HG02870 (cell line): ENCODE results near the gene OR8G1.
"Not testable (repeated sequence)": the region's sequence is repeated elsewhere in the genome, so short reads cannot be mapped to it uniquely, and the experiment has no call there.

Experiments used
- ATAC-seq: cut with Tn5 transposase; IDR thresholded peaks from one replicate; pipeline ENCODE4 v1.9.1; 2021; ENCODE audit warnings: mild to moderate bottlenecking, moderate library complexity; ENCODE audit not compliant: unreplicated experiment

The OR8G1 gene, protein sequence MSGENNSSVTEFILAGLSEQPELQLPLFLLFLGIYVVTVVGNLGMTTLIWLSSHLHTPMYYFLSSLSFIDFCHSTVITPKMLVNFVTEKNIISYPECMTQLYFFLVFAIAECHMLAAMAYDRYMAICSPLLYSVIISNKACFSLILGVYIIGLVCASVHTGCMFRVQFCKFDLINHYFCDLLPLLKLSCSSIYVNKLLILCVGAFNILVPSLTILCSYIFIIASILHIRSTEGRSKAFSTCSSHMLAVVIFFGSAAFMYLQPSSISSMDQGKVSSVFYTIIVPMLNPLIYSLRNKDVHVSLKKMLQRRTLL

GRCh38 chr11:124240621-124241397, at the start of gene OR8G1:
TSS of gene OR8G1 (plus strand) at chr11:124241095. CDS start at chr11:124249676, 8,581 bp downstream.
- no peak for ATAC-seq

- ATAC-seq = peak; percentile 57
These were observed 47.5 kb upstream of the OR8G1 start for GRCh38 chr11:124193221-124194010.

DNA sequence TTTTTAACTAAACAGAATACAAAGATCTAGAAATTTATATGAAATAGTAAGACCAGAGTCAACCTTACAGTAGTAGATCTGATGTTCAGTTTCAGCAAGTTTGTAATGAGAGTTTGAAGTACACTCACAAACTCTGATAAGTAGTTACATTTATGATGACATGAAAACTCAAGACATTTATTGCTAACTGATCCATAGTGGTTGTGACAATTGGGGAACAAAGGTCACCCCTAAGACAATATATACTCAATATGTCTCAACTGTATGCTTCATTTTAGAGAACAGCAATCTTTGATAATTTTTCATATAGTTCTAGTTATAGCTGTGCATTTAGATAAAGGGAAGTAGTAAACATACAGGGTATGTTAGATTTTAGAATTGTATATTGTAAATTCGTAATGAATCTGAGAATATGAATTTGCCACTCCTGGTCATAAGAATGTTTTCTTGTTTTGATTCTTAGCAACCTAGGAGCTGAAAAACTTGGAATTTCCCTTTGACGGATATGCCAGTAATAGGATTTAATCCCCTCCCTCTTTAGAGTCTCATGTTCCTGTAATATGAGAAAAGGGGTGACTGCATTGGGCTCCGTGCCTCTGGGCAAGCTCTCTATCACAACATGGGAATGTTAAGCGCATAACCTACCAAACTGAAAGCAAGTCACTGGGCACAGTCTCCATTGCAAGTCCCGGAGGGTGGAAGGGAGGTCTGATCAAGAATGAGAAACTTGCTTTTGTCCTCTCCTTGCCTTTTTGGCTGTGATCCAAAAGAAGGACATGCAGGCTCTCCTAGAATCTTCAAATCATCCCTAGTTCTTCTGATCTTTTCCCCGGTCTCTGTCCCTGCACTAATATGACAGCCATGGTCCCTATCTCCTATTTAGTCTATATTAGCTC, 46.4 kb upstream of the OR8G1 start:
- ATAC-seq = no peak

DNA sequence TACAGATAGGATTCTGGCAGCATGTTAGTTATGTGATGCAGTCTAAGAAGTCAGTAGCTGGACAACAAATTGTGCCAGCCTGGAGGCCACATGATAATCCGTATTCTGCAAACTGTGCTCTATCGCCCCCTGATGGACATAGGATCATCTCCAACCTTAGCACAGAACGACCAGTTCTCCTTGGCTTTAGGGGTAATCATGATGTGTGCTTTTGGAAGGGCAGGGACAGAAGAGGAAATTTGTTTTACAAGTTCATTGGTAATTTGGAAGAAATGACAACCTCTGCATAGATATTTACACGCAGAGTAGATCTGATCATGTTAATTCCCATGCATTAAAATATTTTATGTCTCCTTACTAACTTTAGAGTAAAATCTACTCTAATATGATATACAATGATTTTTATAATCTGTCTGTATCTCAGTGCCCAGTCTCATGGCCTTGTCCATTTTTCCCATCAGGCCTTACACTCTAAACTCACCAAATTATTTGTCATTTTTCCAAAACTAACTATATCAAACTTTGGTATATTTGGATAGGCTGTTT, 45.6 kb upstream of the OR8G1 start:
- peak; percentile 76 for ATAC-seq

GRCh38 chr11:124197999-124198398, 42.9 kb upstream of the OR8G1 start:
- no peak for ATAC-seq

- no peak for ATAC-seq
These were observed 42.0 kb upstream of the OR8G1 start for GRCh38 chr11:124198897-124199296.

GRCh38 chr11:124199702-124200101, 41.2 kb upstream of the OR8G1 start:
- ATAC-seq = no peak

GRCh38 chr11:124200671-124201070, 40.2 kb upstream of the OR8G1 start:
- ATAC-seq = no peak

- no peak for ATAC-seq
These were observed 37.9 kb upstream of the OR8G1 start for GRCh38 chr11:124202951-124203350.

DNA sequence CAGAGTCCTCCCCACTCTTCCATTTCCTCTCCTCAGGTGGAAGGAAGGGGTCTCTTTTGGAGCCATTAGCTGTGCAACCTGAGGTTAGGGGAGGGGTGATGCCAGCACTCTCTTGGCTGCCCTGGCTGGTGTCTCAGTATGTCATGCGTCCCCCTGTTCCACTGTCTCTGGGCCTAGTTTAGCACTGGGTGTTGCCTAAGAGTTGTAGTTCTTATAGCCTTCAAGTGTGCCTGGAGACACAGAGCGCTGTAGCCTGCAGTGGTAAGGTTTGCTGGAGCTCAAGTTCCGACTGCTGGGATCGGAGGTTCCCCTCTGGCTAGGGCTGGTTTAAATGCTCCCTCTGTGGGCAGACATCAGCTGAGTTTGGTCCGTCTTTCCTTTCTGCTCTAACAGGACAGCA, 36.9 kb upstream of the OR8G1 start:
- ATAC-seq = no peak

DNA sequence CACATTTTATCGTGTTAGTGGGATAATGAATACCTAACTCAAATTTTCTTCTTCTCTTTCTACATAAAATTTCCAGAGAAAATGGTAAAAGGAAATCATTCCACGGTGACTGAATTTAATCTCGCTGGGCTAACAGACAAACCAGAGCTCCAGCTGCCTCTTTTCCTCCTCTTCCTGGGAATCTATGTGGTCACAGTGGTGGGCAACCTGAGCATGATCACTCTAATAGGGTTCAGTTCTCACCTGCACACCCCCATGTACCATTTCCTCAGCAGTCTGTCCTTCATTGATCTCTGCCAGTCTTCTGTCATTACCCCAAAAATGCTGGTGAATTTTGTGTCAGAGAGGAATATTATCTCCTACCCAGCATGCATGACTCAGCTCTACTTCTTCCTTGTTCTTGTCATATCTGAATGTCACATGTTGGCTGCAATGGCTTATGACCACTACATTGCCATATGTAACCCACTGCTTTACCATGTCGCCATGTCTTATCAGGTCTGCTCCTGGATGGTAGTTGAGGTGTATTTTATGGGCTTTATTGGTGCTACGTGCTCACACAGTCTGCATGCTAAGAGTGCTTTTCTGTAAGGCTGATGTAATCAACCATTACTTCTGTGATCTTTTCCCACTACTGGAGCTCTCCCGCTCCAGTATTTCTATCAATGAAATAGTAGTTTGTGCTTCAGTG, 33.6 kb upstream of the OR8G1 start:
- no peak for ATAC-seq

DNA sequence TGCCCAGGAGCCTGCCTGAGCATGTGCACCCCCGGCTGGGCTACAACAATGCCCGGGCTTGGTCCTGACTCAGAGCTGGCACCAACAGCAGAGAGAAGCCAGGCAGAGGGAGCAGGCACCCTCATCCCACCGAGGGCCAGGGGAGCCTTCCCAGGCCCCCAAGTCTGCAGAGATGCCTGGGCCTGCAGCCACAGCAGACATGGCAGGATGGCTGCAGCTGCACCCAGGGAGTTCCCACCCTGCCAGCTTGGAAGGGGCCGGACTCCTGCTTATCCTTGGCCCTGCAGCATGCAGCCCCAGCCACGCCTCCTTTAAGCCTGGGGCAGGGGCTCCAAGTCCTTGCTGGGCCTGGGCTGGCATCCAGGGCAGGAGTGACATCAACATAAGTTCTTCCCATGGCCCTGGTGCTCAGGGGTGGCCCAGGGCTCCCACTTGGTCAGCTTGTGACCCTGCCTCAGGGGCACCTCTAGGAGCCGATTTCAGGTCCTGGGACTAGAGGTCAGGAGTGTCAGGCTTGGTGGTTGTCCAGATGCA, 31.0 kb upstream of the OR8G1 start:
- no peak for ATAC-seq

DNA sequence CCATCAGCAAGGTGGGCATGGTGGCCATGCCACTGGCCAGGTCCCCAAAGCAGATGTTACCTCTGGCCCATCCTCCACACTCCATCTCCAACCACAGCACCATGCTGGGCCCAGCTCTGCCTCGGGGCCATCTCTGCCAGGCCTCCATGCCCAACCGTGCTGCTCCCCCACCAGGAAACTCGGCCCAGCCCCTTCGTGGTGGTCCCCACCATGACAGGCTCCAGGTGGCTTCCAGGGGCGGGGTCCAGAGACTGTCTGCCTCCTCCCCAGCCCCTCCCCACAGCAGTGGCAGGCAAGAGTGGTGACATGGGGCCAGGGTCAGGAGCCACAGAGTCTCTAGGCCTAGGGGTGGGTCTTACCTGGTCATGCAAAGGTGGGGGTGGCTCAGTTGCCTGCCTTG, 30.5 kb upstream of the OR8G1 start:
- ATAC-seq = no peak

GRCh38 chr11:124211321-124211720, 29.6 kb upstream of the OR8G1 start:
- no peak for ATAC-seq

- ATAC-seq = no peak
These were observed 26.9 kb upstream of the OR8G1 start for GRCh38 chr11:124214027-124214426.

- ATAC-seq = no peak
These were observed 21.8 kb upstream of the OR8G1 start for GRCh38 chr11:124219126-124219525.

DNA sequence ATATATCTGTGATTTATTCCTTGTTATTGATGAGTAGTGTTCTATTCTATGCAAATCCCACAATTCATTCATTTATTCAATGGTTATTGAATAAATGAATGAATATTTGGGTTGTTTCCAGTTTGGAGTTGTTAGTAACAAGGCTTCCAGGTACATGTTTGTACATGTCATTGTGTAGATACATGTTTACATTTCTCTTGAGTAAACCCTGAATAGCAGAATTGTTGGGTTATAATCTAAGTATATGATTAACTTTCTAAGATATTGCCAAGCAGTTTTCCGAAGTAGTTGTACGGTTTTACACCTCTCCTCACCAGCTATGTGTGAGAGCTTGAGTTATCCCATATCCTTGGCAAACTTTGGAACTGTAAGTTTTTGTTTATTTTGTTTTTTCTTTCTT, 18.5 kb upstream of the OR8G1 start:
- ATAC-seq = no peak

GRCh38 chr11:124224618-124225423, 16.1 kb upstream of the OR8G1 start:
- not testable (repeated sequence) for ATAC-seq

GRCh38 chr11:124225471-124225870, 15.4 kb upstream of the OR8G1 start:
- no peak for ATAC-seq
